Naive thymus-derived CD4-positive, alpha-beta T cell (primary cell): ENCODE data around the gene PAXX. TPM values are rescaled to one million over a fixed set of nuclear protein-coding genes. Genes with fewer than 3 reads are reported as not detected.

Experiments used
- ATAC-seq: fragments of 150-1000 bp; cut with Tn5 transposase; 2 replicates; pipeline ENCODE4 v1.10.0; 2021; ENCODE audit warnings: mild to moderate bottlenecking, moderate library complexity
- CTCF ChIA-PET: fragments of 350-600 bp; sonication (Branson Sonifier 250); formaldehyde crosslinking; loops from one replicate; lab custom pipeline; 2021; ENCODE audit warnings: antibody characterized with exemption; lab: Charles Lee
- POLR2A ChIA-PET: fragments of 350-600 bp; sonication (Branson Sonifier 250); formaldehyde crosslinking; loops from one replicate; lab custom pipeline; 2021; ENCODE audit warnings: antibody characterized with exemption, inconsistent platforms; lab: Charles Lee
- DNase-seq, 9 donors: peaks; one replicate each; pipeline versions ENCODE4 v3.0.0 to v3.0.0-alpha.2; 2020 to 2022; ENCODE audit warnings: mixed read lengths in 1 of 9
- H3K27ac ChIP-seq: one replicate; pipeline ENCODE4 v1.7.0; 2013; ENCODE audit warnings: mild to moderate bottlenecking, low read depth, low read length, moderate library complexity
- H3K27me3 ChIP-seq, 2 donors: one replicate each; pipeline ENCODE4 v1.7.0; 2013; ENCODE audit warnings: low read length in 2 of 2, mild to moderate bottlenecking in 2 of 2, moderate library complexity in 2 of 2; ENCODE audit not compliant: control insufficient read depth in 2 of 2, insufficient read depth in 2 of 2
- H3K36me3 ChIP-seq, 3 experiments: 1 replicate in 2 of 3; 2 replicates in 1 of 3; pipeline ENCODE4 v1.7.0; 2013; ENCODE audit warnings: low read length in 3 of 3, mild to moderate bottlenecking in 3 of 3, moderate library complexity in 1 of 3; ENCODE audit not compliant: insufficient read depth in 3 of 3, control insufficient read depth in 2 of 3
- H3K4me1 ChIP-seq, 2 donors: one replicate each; pipeline ENCODE4 v1.7.0; 2013; ENCODE audit warnings: low read length in 2 of 2, mild to moderate bottlenecking in 2 of 2, moderate library complexity in 1 of 2; ENCODE audit not compliant: control insufficient read depth in 2 of 2, insufficient read depth in 2 of 2
- H3K4me3 ChIP-seq: 2 replicates; pipeline ENCODE4 v1.7.0; 2013; ENCODE audit warnings: mild to moderate bottlenecking, low read length
- H3K9me3 ChIP-seq, 3 experiments: 1 replicate in 2 of 3; 2 replicates in 1 of 3; pipeline ENCODE4 v1.7.0; 2013; ENCODE audit warnings: low read length in 3 of 3; ENCODE audit not compliant: control insufficient read depth in 2 of 3
- H3K27ac Mint-ChIP-seq, 9 donors: one replicate each; pipeline ENCODE4 v1.8.0; 2020 to 2022; ENCODE audit warnings: mixed read lengths in 9 of 9, mild to moderate bottlenecking in 8 of 9, moderate library complexity in 5 of 9, inconsistent platforms in 2 of 9
- H3K27me3 Mint-ChIP-seq, 5 donors: one replicate each; pipeline ENCODE4 v1.8.0; 2021 to 2022; ENCODE audit warnings: mixed read lengths in 5 of 5, mild to moderate bottlenecking in 1 of 5
- H3K36me3 Mint-ChIP-seq, 5 donors: one replicate each; pipeline ENCODE4 v1.8.0; 2020 to 2022; ENCODE audit warnings: mixed read lengths in 5 of 5, mild to moderate bottlenecking in 3 of 5, inconsistent platforms in 1 of 5
- H3K4me1 Mint-ChIP-seq, 7 donors: one replicate each; pipeline ENCODE4 v1.8.0; 2020 to 2022; ENCODE audit warnings: mixed read lengths in 7 of 7, mild to moderate bottlenecking in 3 of 7, inconsistent platforms in 1 of 7
- H3K4me3 Mint-ChIP-seq, 10 donors: one replicate each; pipeline ENCODE4 v1.8.0; 2020 to 2022; ENCODE audit warnings: mild to moderate bottlenecking in 10 of 10, mixed read lengths in 10 of 10, moderate library complexity in 6 of 10, inconsistent platforms in 2 of 10
- H3K9me3 Mint-ChIP-seq, 11 donors: one replicate each; pipeline ENCODE4 v1.8.0; 2020 to 2022; ENCODE audit warnings: mixed read lengths in 11 of 11, mild to moderate bottlenecking in 4 of 11, inconsistent platforms in 1 of 11, moderate library complexity in 1 of 11
- intact Hi-C, 2 donors: fragments of 100-400 bp; cut with micrococcal nuclease; formaldehyde crosslinking; loops; one replicate each; pipeline ENCODE4 v1.15.1; 2023
- polyA plus RNA-seq, 2 donors: library from polyadenylated mRNA; unstranded; fragments of 300-500 nt; fragmentation: Illumina TruSeq; gene quantifications; one replicate each; pipeline ENCODE4 v1.2.3, GENCODE V29; 2021
- total RNA-seq, 6 experiments: library from RNA in 5 of 6; stranded (reverse) in 5 of 6; gene quantifications; 1 replicate in 5 of 6; 2 replicates in 1 of 6; pipeline ENCODE4 v1.2.3 and lab custom pipeline; 2021 to 2026

The PAXX gene
- total and polyA plus RNA-seq, 7 experiments from 2014 or later, result 49.3 to 78.2 (median 66.0) TPM

DNA sequence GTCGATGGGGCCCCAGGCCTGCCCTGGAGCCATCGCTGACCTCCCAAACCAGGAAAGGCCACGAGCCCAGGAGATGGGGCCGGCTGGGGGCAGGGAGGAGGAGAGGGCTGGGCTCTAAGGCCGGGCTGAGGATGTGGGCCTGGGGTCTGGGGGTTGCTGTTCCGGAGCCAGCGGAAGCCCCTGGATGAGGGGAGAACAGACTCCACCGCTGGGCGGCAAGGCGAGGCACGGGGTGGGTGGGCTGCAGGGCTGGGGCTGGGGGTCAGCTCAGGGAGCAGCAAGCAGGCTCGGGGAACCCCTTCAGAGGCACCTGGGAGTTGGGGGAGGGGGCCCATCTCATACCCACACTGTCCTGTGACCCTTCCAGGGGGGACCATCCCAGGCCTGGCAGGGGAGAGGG, 28.5 kb upstream of the PAXX start:
- Mint-ChIP-seq H3K4me3 (no peak overlapping the region), H3K4me1 (peaks cover 0 to 37% (median 22%) of the 10 kb centered on the region in 7 donors), H3K36me3 (no peaks in the 10 kb centered on the region), H3K27me3 (peaks cover 0 to 6% (median 0%) of the 10 kb centered on the region in 5 donors), H3K27ac (no peak overlapping the region), H3K9me3 (no peaks in the 10 kb centered on the region)
- Histone ChIP-seq H3K4me3 (no peak overlapping the region), H3K27me3 (no peaks in the 10 kb centered on the region), H3K36me3 (no peaks in the 10 kb centered on the region), H3K4me1 (peaks cover 12 to 61% of the 10 kb centered on the region in 2 donors), H3K9me3 (no peaks in the 10 kb centered on the region), H3K27ac (no peak overlapping the region)
- no peak for DNase-seq
- ChIA-PET CTCF (no interaction called here), POLR2A (no interaction called here)
- intact Hi-C loops, result no loop called here
- no peak for ATAC-seq

GRCh38 chr9:136964171-136964689, 28.0 kb upstream of the PAXX start:
- no peak for DNase-seq
- Histone ChIP-seq H3K36me3 (no peaks in the 10 kb centered on the region), H3K4me1 (peaks cover 12 to 56% of the 10 kb centered on the region in 2 donors), H3K27ac (no peak overlapping the region), H3K27me3 (no peaks in the 10 kb centered on the region), H3K9me3 (no peaks in the 10 kb centered on the region), H3K4me3 (no peak overlapping the region)
- CTCF ChIA-PET, result no interaction called here
- POLR2A ChIA-PET, result interaction anchor here (0.7 kb wide), 1 partner anchor 10 kb away, joined by 3 read pairs; no protein-coding TSS in a partner anchor
- H3K4me3 Mint-ChIP-seq, result no peak overlapping the region
- peaks cover 0 to 6% (median 0%) of the 10 kb centered on the region in 5 donors for H3K27me3 Mint-ChIP-seq
- no peak overlapping the region for H3K27ac Mint-ChIP-seq
- ATAC-seq, result no peak
- no peaks in the 10 kb centered on the region for H3K36me3 Mint-ChIP-seq
- H3K4me1 Mint-ChIP-seq, result peaks cover 0 to 37% (median 22%) of the 10 kb centered on the region in 7 donors
- no peaks in the 10 kb centered on the region for H3K9me3 Mint-ChIP-seq
- intact Hi-C loops, result no loop called here

- Histone ChIP-seq H3K27me3 (no peaks in the 10 kb centered on the region), H3K9me3 (no peaks in the 10 kb centered on the region), H3K4me1 (peaks cover 12 to 49% of the 10 kb centered on the region in 2 donors), H3K36me3 (no peaks in the 10 kb centered on the region), H3K27ac (no peak overlapping the region), H3K4me3 (no peak overlapping the region)
- H3K27me3 Mint-ChIP-seq, result peaks cover 0 to 6% (median 0%) of the 10 kb centered on the region in 5 donors
- no peaks in the 10 kb centered on the region for H3K36me3 Mint-ChIP-seq
- DNase-seq (no peak), ATAC-seq (no peak)
- H3K27ac Mint-ChIP-seq, result no peak overlapping the region
- H3K4me1 Mint-ChIP-seq, result peaks cover 0 to 36% (median 21%) of the 10 kb centered on the region in 7 donors
- no peaks in the 10 kb centered on the region for H3K9me3 Mint-ChIP-seq
- CTCF ChIA-PET, result no interaction called here
- intact Hi-C loops, result no loop called here
- POLR2A ChIA-PET, result interaction anchor here (0.7 to 1.2 kb wide), 2 partner anchors 9 to 28 kb away, joined by 3 read pairs; no protein-coding TSS in a partner anchor
- H3K4me3 Mint-ChIP-seq, result peak overlapping the region in 4 of 10 donors; percentile 13 to 48 (median 33)
Observed at GRCh38 chr9:136964833-136965422, 27.3 kb upstream of the PAXX start.

DNA sequence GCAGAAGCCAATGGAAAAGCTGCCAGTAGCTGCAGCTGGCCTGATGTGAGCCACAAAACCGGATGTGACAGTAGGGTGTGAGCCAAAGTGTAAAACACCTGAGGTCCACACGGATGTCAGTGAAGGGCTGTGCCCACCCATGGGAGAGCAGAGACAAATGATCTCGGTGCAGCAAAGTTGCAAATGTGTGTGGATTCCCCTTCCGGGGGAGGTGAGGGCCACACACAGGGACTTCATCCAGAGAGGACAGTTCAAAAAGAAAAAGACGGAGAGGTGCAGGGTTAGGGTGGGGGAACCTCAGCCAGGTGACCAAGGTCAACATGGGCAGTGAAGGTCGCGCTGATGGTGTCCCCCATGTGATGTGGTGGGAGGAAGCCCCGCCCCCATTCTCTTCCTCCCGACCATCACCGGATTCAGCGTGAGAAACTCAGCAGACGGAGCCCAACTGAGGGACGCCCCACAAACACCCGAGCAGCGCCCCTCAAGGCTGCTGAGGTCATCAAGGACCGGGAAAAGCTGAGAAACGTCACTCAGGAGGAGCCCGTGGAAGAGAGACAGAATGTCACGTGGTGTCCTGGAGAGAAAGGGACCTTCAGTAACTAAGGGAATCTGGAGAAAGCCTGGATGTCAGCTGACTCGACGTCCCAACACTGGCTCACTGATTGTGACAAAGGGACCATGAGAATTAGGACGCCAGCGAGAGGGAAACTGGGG, 26.3 kb upstream of the PAXX start:
- ChIA-PET CTCF (no interaction called here), POLR2A (interaction anchor here (1.2 kb wide), 1 partner anchor 27 kb away, joined by 3 read pairs; no protein-coding TSS in a partner anchor)
- no peak overlapping the region for H3K27ac ChIP-seq
- Mint-ChIP-seq H3K9me3 (no peaks in the 10 kb centered on the region), H3K36me3 (no peaks in the 10 kb centered on the region), H3K4me3 (peak overlapping the region; percentile 21 to 84 (median 71)), H3K27ac (peak overlapping the region in 6 of 9 donors; percentile 8 to 89 (median 54)), H3K27me3 (peaks cover 0 to 6% (median 0%) of the 10 kb centered on the region in 5 donors), H3K4me1 (peaks cover 0 to 30% (median 16%) of the 10 kb centered on the region in 7 donors)
- peaks cover 12 to 44% of the 10 kb centered on the region in 2 donors for H3K4me1 ChIP-seq
- ATAC-seq (peak; percentile 36), DNase-seq (no peak)
- no peaks in the 10 kb centered on the region for H3K9me3 ChIP-seq
- no peaks in the 10 kb centered on the region for H3K36me3 ChIP-seq
- H3K27me3 ChIP-seq, result no peaks in the 10 kb centered on the region
- peak overlapping the region; percentile 40 for H3K4me3 ChIP-seq
- intact Hi-C loops, result no loop called here

DNA sequence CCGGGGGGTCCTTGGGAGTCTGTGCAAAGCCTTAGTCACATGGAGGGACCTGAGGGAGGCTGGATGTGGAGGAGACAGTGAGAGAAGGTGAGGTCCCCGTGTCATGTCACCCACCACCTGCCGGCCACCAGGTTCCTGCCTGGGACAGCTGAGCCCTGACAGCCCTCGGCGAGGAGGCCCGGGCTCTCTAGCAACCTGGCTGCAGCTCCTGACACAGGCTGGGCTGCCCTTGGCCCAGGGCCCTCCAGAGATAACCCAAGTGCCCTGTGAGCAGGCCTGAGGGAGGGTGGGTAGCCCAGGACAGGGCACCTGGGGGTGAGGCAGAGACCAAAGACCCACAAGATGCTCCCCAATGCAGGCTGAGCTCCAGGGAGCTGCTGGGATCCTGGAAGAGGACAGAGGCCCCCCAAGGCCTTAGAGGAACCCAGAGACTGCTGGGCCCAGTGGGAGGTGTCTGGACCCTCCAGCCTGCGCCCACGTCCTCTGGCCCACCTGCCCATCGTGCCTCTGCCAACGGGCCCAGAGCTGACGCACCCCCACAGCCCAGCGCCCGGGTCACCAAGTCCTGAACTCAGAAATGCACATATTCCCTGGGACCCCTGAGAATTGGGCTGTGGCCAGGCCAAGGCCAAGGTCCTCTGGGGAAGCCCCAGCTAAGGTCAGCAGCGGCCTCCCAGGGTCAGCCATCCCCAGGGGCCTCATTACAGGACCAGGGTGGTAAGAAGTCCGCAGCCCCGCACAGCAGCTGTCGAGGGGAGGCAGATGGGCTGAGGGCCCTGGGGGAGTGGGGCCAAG, 23.7 kb upstream of the PAXX start:
- Histone ChIP-seq H3K36me3 (no peaks in the 10 kb centered on the region), H3K27me3 (no peaks in the 10 kb centered on the region), H3K4me1 (peaks cover 12 to 24% of the 10 kb centered on the region in 2 donors), H3K4me3 (no peak overlapping the region), H3K9me3 (no peaks in the 10 kb centered on the region), H3K27ac (no peak overlapping the region)
- Mint-ChIP-seq H3K27me3 (peaks cover 0 to 6% (median 0%) of the 10 kb centered on the region in 5 donors), H3K9me3 (no peaks in the 10 kb centered on the region), H3K36me3 (no peaks in the 10 kb centered on the region), H3K27ac (no peak overlapping the region), H3K4me1 (peaks cover 0 to 22% (median 15%) of the 10 kb centered on the region in 7 donors), H3K4me3 (no peak overlapping the region)
- ATAC-seq (no peak), DNase-seq (no peak)
- POLR2A ChIA-PET, result no interaction called here
- intact Hi-C loops, result no loop called here
- CTCF ChIA-PET, result no interaction called here

GRCh38 chr9:136969150-136969549, 23.1 kb upstream of the PAXX start:
- H3K27ac Mint-ChIP-seq, result no peak overlapping the region
- peaks cover 0 to 22% (median 15%) of the 10 kb centered on the region in 7 donors for H3K4me1 Mint-ChIP-seq
- H3K27me3 Mint-ChIP-seq, result peaks cover 0 to 6% (median 0%) of the 10 kb centered on the region in 5 donors
- ChIA-PET POLR2A (no interaction called here), CTCF (no interaction called here)
- Histone ChIP-seq H3K27ac (no peak overlapping the region), H3K4me1 (peaks cover 12 to 24% of the 10 kb centered on the region in 2 donors), H3K9me3 (no peaks in the 10 kb centered on the region), H3K27me3 (no peaks in the 10 kb centered on the region), H3K36me3 (no peaks in the 10 kb centered on the region), H3K4me3 (no peak overlapping the region)
- no peak for ATAC-seq
- intact Hi-C loops, result no loop called here
- no peak for DNase-seq
- no peak overlapping the region for H3K4me3 Mint-ChIP-seq
- no peaks in the 10 kb centered on the region for H3K9me3 Mint-ChIP-seq
- no peaks in the 10 kb centered on the region for H3K36me3 Mint-ChIP-seq
